Activated CD4-positive, alpha-beta T cell treated with anti-CD3 and anti-CD28 coated beads for 24 hours (primary cell): ENCODE data around the gene CYP4F8.
"Not testable (repeated sequence)": the region's sequence is repeated elsewhere in the genome, so short reads cannot be mapped to it uniquely, and the experiment has no call there.

Experiments used
- DNase-seq, 2 donors: peaks; one replicate each; pipeline ENCODE4 v3.0.0-alpha.2; 2020; ENCODE audit warnings: low read depth in 2 of 2

CYP4F8 gene

GRCh38 chr19:15614507-15615379 is at the start of gene CYP4F8:
Gene CYP4F8, plus strand, starts transcription at chr19:15615218. Its CDS starts 399 bp downstream, at chr19:15615617.
- no peak for DNase-seq

- DNase-seq: no peak
Observed at GRCh38 chr19:15570420-15570819, 44.6 kb upstream of the CYP4F8 start.

- no peak for DNase-seq
Observed at GRCh38 chr19:15575406-15575805, 39.6 kb upstream of the CYP4F8 start.

GRCh38 chr19:15576526-15577156 is 38.4 kb upstream of the CYP4F8 start:
- DNase-seq: no peak

- no peak for DNase-seq
Observed at GRCh38 chr19:15577184-15577771, 37.7 kb upstream of the CYP4F8 start.

GRCh38 chr19:15583346-15583745 is 31.7 kb upstream of the CYP4F8 start:
- no peak for DNase-seq

GRCh38 chr19:15584095-15584494 is 30.9 kb upstream of the CYP4F8 start:
- DNase-seq: no peak

GRCh38 chr19:15584541-15585115 is 30.4 kb upstream of the CYP4F8 start:
- peak; percentile 78 to 89 for DNase-seq

GRCh38 chr19:15587663-15588062 is 27.4 kb upstream of the CYP4F8 start:
- DNase-seq: no peak

- no peak for DNase-seq
Observed at GRCh38 chr19:15588265-15588664, 26.8 kb upstream of the CYP4F8 start.

GRCh38 chr19:15589760-15590451 is 25.1 kb upstream of the CYP4F8 start:
- no peak for DNase-seq

GRCh38 chr19:15591796-15592195 is 23.2 kb upstream of the CYP4F8 start:
- no peak for DNase-seq

GRCh38 chr19:15592506-15592905 is 22.5 kb upstream of the CYP4F8 start:
- not testable (repeated sequence) for DNase-seq

GRCh38 chr19:15593766-15594165 is 21.3 kb upstream of the CYP4F8 start:
- DNase-seq: not testable (repeated sequence)

- DNase-seq: no peak
Observed at GRCh38 chr19:15595069-15595468, 19.9 kb upstream of the CYP4F8 start.

GRCh38 chr19:15607978-15608925 is 6.8 kb upstream of the CYP4F8 start:
- DNase-seq: not testable (repeated sequence)

GRCh38 chr19:15609261-15609660 is 5.8 kb upstream of the CYP4F8 start:
- no peak for DNase-seq

GRCh38 chr19:15612342-15612741 is 2.7 kb upstream of the CYP4F8 start:
- no peak for DNase-seq

GRCh38 chr19:15613338-15613737 is 1.7 kb upstream of the CYP4F8 start:
- no peak for DNase-seq

GRCh38 chr19:15615526-15615925 is 508 bp downstream of the CYP4F8 start:
- DNase-seq: no peak

- no peak for DNase-seq
Observed at GRCh38 chr19:15616183-15616582, 1.2 kb downstream of the CYP4F8 start.
